Right lobe of liver (tissue), 4 donors: ENCODE data around the gene NR6A1.

ENCODE experiments used
- CTCF ChIP-seq, 4 donors: fragments of 200-600 bp in 3 of 4; fragments of 450-650 bp in 1 of 4; IDR thresholded peaks; one replicate each; pipeline versions ENCODE4 v1.5.1 to v1.8.0; 2016 to 2022; ENCODE audit warnings: antibody characterized with exemption in 4 of 4, mild to moderate bottlenecking in 2 of 4
- POLR2A ChIP-seq: fragments of 450-650 bp; IDR thresholded peaks from one replicate; pipeline ENCODE4 v1.6.1; 2017; ENCODE audit warnings: antibody characterized with exemption, mild to moderate bottlenecking
- donor health status: DM: no; HTN: no; CAD: no.
- donor health status: DM: no; HTN: no; CAD: no.
- donor health status: DM: no; HTN: yes; CAD: no.

GRCh38 chr9:124749781-124750180 is 21.3 kb downstream of the NR6A1 start:
- TF ChIP-seq CTCF (IDR thresholded peaks at IDR 0.05) (no peak), POLR2A (no peak)
